Activated B cell treated with CpG ODN at 0.5 μM for 24 hours (primary cell): ENCODE measurements around the gene COLEC12. TPM values are rescaled to one million over a fixed set of nuclear protein-coding genes. Genes with fewer than 3 reads are reported as not detected.

Experiments used
- ATAC-seq: fragments of 200-7000 bp; cut with Tn5 transposase; one replicate; pipeline ENCODE4 v1.10.0; 2021; ENCODE audit warnings: low read depth, mild to moderate bottlenecking, moderate library complexity
- CTCF ChIA-PET: fragments of 350-600 bp; sonication (Branson Sonifier 250); formaldehyde crosslinking; loops from one replicate; lab custom pipeline; 2021; ENCODE audit warnings: antibody characterized with exemption; lab: Charles Lee
- POLR2A ChIA-PET: fragments of 350-600 bp; sonication (Branson Sonifier 250); formaldehyde crosslinking; loops from one replicate; lab custom pipeline; 2021; ENCODE audit warnings: antibody characterized with exemption; lab: Charles Lee
- DNase-seq: peaks from one replicate; pipeline ENCODE4 v3.0.0; 2022
- H3K27ac Mint-ChIP-seq: one replicate; pipeline ENCODE4 v1.8.0; 2020; ENCODE audit warnings: mixed read lengths
- H3K27me3 Mint-ChIP-seq: one replicate; pipeline ENCODE4 v1.8.0; 2021; ENCODE audit warnings: mixed read lengths
- H3K36me3 Mint-ChIP-seq: one replicate; pipeline ENCODE4 v1.8.0; 2021; ENCODE audit warnings: low read depth, mixed read lengths
- H3K4me1 Mint-ChIP-seq: one replicate; pipeline ENCODE4 v1.8.0; 2021; ENCODE audit warnings: mixed read lengths
- H3K4me3 Mint-ChIP-seq: one replicate; pipeline ENCODE4 v1.8.0; 2020; ENCODE audit warnings: mild to moderate bottlenecking, mixed read lengths
- H3K9me3 Mint-ChIP-seq: one replicate; pipeline ENCODE4 v1.8.0; 2020; ENCODE audit warnings: mixed read lengths
- CTCF ChIP-seq: fragments of 200-600 bp; IDR thresholded peaks from one replicate; pipeline ENCODE4 v1.8.0; 2022; ENCODE audit warnings: antibody characterized with exemption, mild to moderate bottlenecking
- intact Hi-C: fragments of 100-400 bp; cut with micrococcal nuclease; formaldehyde crosslinking; loops from one replicate; pipeline ENCODE4 v1.15.1; 2024
- total RNA-seq: library from RNA; stranded (reverse); gene quantifications from 2 replicates; pipeline ENCODE4 v1.2.3, GENCODE V29; 2022

The COLEC12 gene
- total RNA-seq, 1 donor from 2014 or later = not detected

- H3K27me3 Mint-ChIP-seq = peaks cover 9% of the 10 kb centered on the region
- DNase-seq (no peak), ATAC-seq (no peak)
- CTCF ChIA-PET = no interaction called here
- intact Hi-C loops = no loop called here
- H3K4me1 Mint-ChIP-seq = no peaks in the 10 kb centered on the region
- H3K4me3 Mint-ChIP-seq = no peak overlapping the region
- H3K9me3 Mint-ChIP-seq = no peaks in the 10 kb centered on the region
- H3K27ac Mint-ChIP-seq = no peak overlapping the region
- POLR2A ChIA-PET = no interaction called here
- H3K36me3 Mint-ChIP-seq = no peaks in the 10 kb centered on the region
- TF ChIP-seq CTCF = no peak
These were observed 8.1 kb downstream of the COLEC12 start for GRCh38 chr18:492451-492850.

- Mint-ChIP-seq H3K27me3 (peaks cover 4% of the 10 kb centered on the region), H3K36me3 (no peaks in the 10 kb centered on the region), H3K4me3 (no peak overlapping the region), H3K9me3 (peaks cover 4% of the 10 kb centered on the region), H3K27ac (no peak overlapping the region), H3K4me1 (no peaks in the 10 kb centered on the region)
- no peak for DNase-seq
- ChIA-PET POLR2A (no interaction called here), CTCF (no interaction called here)
- no peak for TF ChIP-seq CTCF
- intact Hi-C loops = no loop called here
- ATAC-seq = no peak
These were observed 9.9 kb downstream of the COLEC12 start for GRCh38 chr18:490624-491023.

GRCh38 chr18:490024-490366, 10.5 kb downstream of the COLEC12 start:
- H3K4me1 Mint-ChIP-seq = no peaks in the 10 kb centered on the region
- POLR2A ChIA-PET = no interaction called here
- H3K27ac Mint-ChIP-seq = no peak overlapping the region
- CTCF ChIA-PET = no interaction called here
- peaks cover 4% of the 10 kb centered on the region for H3K27me3 Mint-ChIP-seq
- no peak for DNase-seq
- H3K9me3 Mint-ChIP-seq = peaks cover 4% of the 10 kb centered on the region
- intact Hi-C loops = no loop called here
- TF ChIP-seq CTCF = no peak
- H3K36me3 Mint-ChIP-seq = no peaks in the 10 kb centered on the region
- H3K4me3 Mint-ChIP-seq = no peak overlapping the region
- ATAC-seq = no peak

GRCh38 chr18:489244-490023, 11.1 kb downstream of the COLEC12 start:
- intact Hi-C loops = no loop called here
- TF ChIP-seq CTCF = no peak
- ChIA-PET POLR2A (no interaction called here), CTCF (no interaction called here)
- H3K4me3 Mint-ChIP-seq = no peak overlapping the region
- peaks cover 4% of the 10 kb centered on the region for H3K27me3 Mint-ChIP-seq
- H3K27ac Mint-ChIP-seq = no peak overlapping the region
- H3K4me1 Mint-ChIP-seq = no peaks in the 10 kb centered on the region
- ATAC-seq = no peak
- DNase-seq = no peak
- H3K36me3 Mint-ChIP-seq = no peaks in the 10 kb centered on the region
- peaks cover 4% of the 10 kb centered on the region for H3K9me3 Mint-ChIP-seq

GRCh38 chr18:486929-487740, 13.4 kb downstream of the COLEC12 start:
- Mint-ChIP-seq H3K27ac (no peak overlapping the region), H3K36me3 (no peaks in the 10 kb centered on the region)

More at GRCh38 chr18:486929-487740, 13.4 kb downstream of the COLEC12 start:
- CTCF ChIA-PET = no interaction called here
- Mint-ChIP-seq H3K4me3 (no peak overlapping the region), H3K9me3 (peaks cover 4% of the 10 kb centered on the region), H3K4me1 (no peaks in the 10 kb centered on the region), H3K27me3 (peaks cover 4% of the 10 kb centered on the region)
- DNase-seq (no peak), ATAC-seq (no peak)
- no peak for TF ChIP-seq CTCF
- intact Hi-C loops = no loop called here
- POLR2A ChIA-PET = no interaction called here
